BLaER1 treated with 17β-estradiol and CSF1 and Interleukin-3, amounts not matched to agents 10 nM and 100 nM (cell line): ENCODE data around the gene ACO2.

Experiments
- H3K27ac ChIP-seq, 11 experiments: shearing (Covaris generic); formaldehyde crosslinking; 2 replicates each; pipeline ENCODE4 v1.8.1; 2022
- H3K27me3 ChIP-seq, 11 experiments: shearing (Covaris generic); formaldehyde crosslinking; 2 replicates each; pipeline ENCODE4 v1.8.1; 2022
- H3K36me3 ChIP-seq, 11 experiments: shearing (Covaris generic); formaldehyde crosslinking; 2 replicates each; pipeline ENCODE4 v1.8.1; 2022
- H3K4me1 ChIP-seq, 10 experiments: shearing (Covaris generic); formaldehyde crosslinking; 2 replicates each; pipeline ENCODE4 v1.8.1; 2022
- H3K4me2 ChIP-seq, 11 experiments: shearing (Covaris generic); formaldehyde crosslinking; 2 replicates each; pipeline ENCODE4 v1.8.1; 2022
- H3K4me3 ChIP-seq, 10 experiments: shearing (Covaris generic); formaldehyde crosslinking; 2 replicates each; pipeline ENCODE4 v1.8.1; 2022
- H3K9ac ChIP-seq, 11 experiments: shearing (Covaris generic); formaldehyde crosslinking; 2 replicates each; pipeline ENCODE4 v1.8.1; 2022
- H3K9me3 ChIP-seq, 11 experiments: shearing (Covaris generic); formaldehyde crosslinking; replicated peaks in 1 of 11; 2 replicates each; pipeline ENCODE4 v1.8.1; 2022
- H4K20me1 ChIP-seq, 11 experiments: shearing (Covaris generic); formaldehyde crosslinking; 2 replicates each; pipeline ENCODE4 v1.8.1; 2022
- Cebpa-rat ChIP-seq, 11 experiments: shearing (Covaris generic); IDR thresholded peaks; 2 replicates each; pipeline ENCODE4 v1.8.1; 2022

Gene ACO2

GRCh38 chr22:41504816-41505215, 35.9 kb downstream of the ACO2 start:
- Histone ChIP-seq H3K4me3 (peak overlapping the region in 1 of 10 experiments; percentile 10; a peak in 1 of 20 replicates), H3K9me3 (no peaks in the 10 kb centered on the region), H3K36me3 (peaks cover 73 to 95% (median 87%) of the 10 kb centered on the region in 11 experiments), H3K27me3 (no peaks in the 10 kb centered on the region), H3K27ac (peak overlapping the region in 4 of 11 experiments; percentile 3 to 43 (median 28); a peak in 3 of 22 replicates), H4K20me1 (peaks cover 20 to 98% (median 85%) of the 10 kb centered on the region in 11 experiments; a peak in 20 of 22 replicates), H3K4me1 (peaks cover 14 to 64% (median 40%) of the 10 kb centered on the region in 10 experiments), H3K9ac (peak overlapping the region in 6 of 11 experiments; percentile 15 to 54 (median 40); a peak in 9 of 22 replicates), H3K4me2 (peak overlapping the region in 10 of 11 experiments; percentile 45 to 87 (median 76); a peak in 20 of 22 replicates)
- no peak for TF ChIP-seq Cebpa-rat (IDR thresholded peaks at IDR 0.05)

GRCh38 chr22:41505511-41506220, 36.7 kb downstream of the ACO2 start:
- Histone ChIP-seq H3K36me3 (peaks cover 74 to 95% (median 87%) of the 10 kb centered on the region in 11 experiments), H3K9ac (0 out of 22 replicates have a peak overlapping the region, but pooled peaks of 1 of the 11 experiments have one; percentile 9), H3K4me1 (peaks cover 14 to 55% (median 31%) of the 10 kb centered on the region in 10 experiments), H3K27me3 (no peaks in the 10 kb centered on the region), H3K9me3 (no peaks in the 10 kb centered on the region), H3K27ac (0 out of 22 replicates have a peak overlapping the region, but pooled peaks of 1 of the 11 experiments have one; percentile 28), H3K4me2 (peak overlapping the region in 8 of 11 experiments; percentile 62 to 87 (median 78); a peak in 13 of 22 replicates), H4K20me1 (peaks cover 18 to 99% (median 88%) of the 10 kb centered on the region in 11 experiments; a peak in 20 of 22 replicates), H3K4me3 (no peak overlapping the region)
- no peak for TF ChIP-seq Cebpa-rat (IDR thresholded peaks at IDR 0.05)

GRCh38 chr22:41507330-41508063, 38.6 kb downstream of the ACO2 start:
- H3K27ac ChIP-seq: no peak overlapping the region
- no peak for TF ChIP-seq Cebpa-rat (IDR thresholded peaks at IDR 0.05)
- H3K36me3 ChIP-seq: peaks cover 73 to 95% (median 87%) of the 10 kb centered on the region in 11 experiments
- H4K20me1 ChIP-seq: peaks cover 11 to 96% (median 78%) of the 10 kb centered on the region in 11 experiments; a peak in 20 of 22 replicates
- H3K4me3 ChIP-seq: no peak overlapping the region
- no peaks in the 10 kb centered on the region for H3K27me3 ChIP-seq
- peaks cover 14 to 38% (median 26%) of the 10 kb centered on the region in 10 experiments for H3K4me1 ChIP-seq
- peak overlapping the region in 4 of 11 experiments; percentile 5 to 24 (median 18); a peak in 3 of 22 replicates for H3K9ac ChIP-seq
- H3K4me2 ChIP-seq: no peak overlapping the region
- H3K9me3 ChIP-seq: no peaks in the 10 kb centered on the region

- Histone ChIP-seq H3K27ac (no peak overlapping the region), H3K9me3 (no peaks in the 10 kb centered on the region), H3K36me3 (peaks cover 73 to 96% (median 88%) of the 10 kb centered on the region in 11 experiments), H3K4me3 (no peak overlapping the region), H3K27me3 (no peaks in the 10 kb centered on the region), H3K4me2 (no peak overlapping the region), H3K4me1 (peaks cover 11 to 28% (median 18%) of the 10 kb centered on the region in 10 experiments), H3K9ac (no peak overlapping the region; a peak in 1 of 22 replicates), H4K20me1 (peaks cover 11 to 99% (median 78%) of the 10 kb centered on the region in 11 experiments; a peak in 20 of 22 replicates)
- TF ChIP-seq Cebpa-rat (IDR thresholded peaks at IDR 0.05): no peak
Measured at GRCh38 chr22:41508770-41509170, 39.9 kb downstream of the ACO2 start.

GRCh38 chr22:41511521-41511968, 42.6 kb downstream of the ACO2 start:
- H3K27me3 ChIP-seq: no peaks in the 10 kb centered on the region
- H3K36me3 ChIP-seq: peaks cover 94 to 100% (median 99%) of the 10 kb centered on the region in 11 experiments
- H3K9ac ChIP-seq: 0 out of 22 replicates have a peak overlapping the region, but pooled peaks of 1 of the 11 experiments have one; percentile 5
- H3K27ac ChIP-seq: no peak overlapping the region
- peaks cover 0 to 5% (median 0%) of the 10 kb centered on the region in 10 experiments; a peak in 2 of 20 replicates for H3K4me1 ChIP-seq
- H4K20me1 ChIP-seq: peaks cover 6 to 99% (median 70%) of the 10 kb centered on the region in 11 experiments; a peak in 19 of 22 replicates
- H3K4me2 ChIP-seq: no peak overlapping the region
- H3K4me3 ChIP-seq: no peak overlapping the region
- TF ChIP-seq Cebpa-rat (IDR thresholded peaks at IDR 0.05): no peak
- no peaks in the 10 kb centered on the region for H3K9me3 ChIP-seq

- H3K9me3 ChIP-seq: no peaks in the 10 kb centered on the region
- H3K27ac ChIP-seq: no peak overlapping the region
- TF ChIP-seq Cebpa-rat (IDR thresholded peaks at IDR 0.05): no peak
- H3K36me3 ChIP-seq: peaks cover 95 to 100% (median 99%) of the 10 kb centered on the region in 11 experiments
- no peak overlapping the region for H3K4me3 ChIP-seq
- H3K4me1 ChIP-seq: peaks cover 0 to 3% (median 0%) of the 10 kb centered on the region in 10 experiments; a peak in 2 of 20 replicates
- H3K9ac ChIP-seq: no peak overlapping the region
- H3K27me3 ChIP-seq: no peaks in the 10 kb centered on the region
- no peak overlapping the region for H3K4me2 ChIP-seq
- peaks cover 4 to 99% (median 59%) of the 10 kb centered on the region in 11 experiments; a peak in 19 of 22 replicates for H4K20me1 ChIP-seq
Measured at GRCh38 chr22:41512421-41513194, 43.7 kb downstream of the ACO2 start.

GRCh38 chr22:41513391-41513790, 44.5 kb downstream of the ACO2 start:
- Histone ChIP-seq H3K27me3 (no peaks in the 10 kb centered on the region), H3K9ac (no peak overlapping the region), H3K9me3 (no peaks in the 10 kb centered on the region), H3K27ac (no peak overlapping the region), H3K4me1 (no peaks in the 10 kb centered on the region), H3K4me2 (no peak overlapping the region), H3K4me3 (no peak overlapping the region), H4K20me1 (peaks cover 3 to 98% (median 57%) of the 10 kb centered on the region in 11 experiments; a peak in 17 of 22 replicates), H3K36me3 (peaks cover 95 to 100% (median 98%) of the 10 kb centered on the region in 11 experiments)
- no peak for TF ChIP-seq Cebpa-rat (IDR thresholded peaks at IDR 0.05)

- no peaks in the 10 kb centered on the region for H3K4me1 ChIP-seq
- H3K9me3 ChIP-seq: no peaks in the 10 kb centered on the region
- no peak overlapping the region for H3K27ac ChIP-seq
- H3K36me3 ChIP-seq: peaks cover 87 to 100% (median 94%) of the 10 kb centered on the region in 11 experiments
- H3K9ac ChIP-seq: no peak overlapping the region
- TF ChIP-seq Cebpa-rat (IDR thresholded peaks at IDR 0.05): no peak
- no peaks in the 10 kb centered on the region for H3K27me3 ChIP-seq
- no peak overlapping the region for H3K4me3 ChIP-seq
- no peak overlapping the region for H3K4me2 ChIP-seq
- peaks cover 0 to 85% (median 37%) of the 10 kb centered on the region in 11 experiments; a peak in 16 of 22 replicates for H4K20me1 ChIP-seq
Measured at GRCh38 chr22:41516462-41516861, 47.5 kb downstream of the ACO2 start.
